DOHH2 (cell line): ENCODE data around the gene ROR1.

ENCODE experiments used
- CTCF ChIP-seq: fragments of 200-600 bp; sonication (generic); IDR thresholded peaks from one replicate; pipeline ENCODE4 v1.5.1; 2014; ENCODE audit warnings: antibody characterized with exemption, mild to moderate bottlenecking, low read depth, low read length; ENCODE audit not compliant: poor library complexity, severe bottlenecking
- EZH2phosphoT487 ChIP-seq: fragments of 200-600 bp; sonication (generic); IDR thresholded peaks from 2 replicates; pipeline ENCODE4 v1.6.1; 2017; ENCODE audit warnings: borderline replicate concordance, mild to moderate bottlenecking, antibody characterized with exemption, low read length, moderate library complexity, mixed read lengths

- TF ChIP-seq CTCF (no peak), EZH2phosphoT487 (no peak)
Measured at GRCh38 chr1:64182207-64182606, 408.4 kb downstream of the ROR1 start.
